A549 treated with RU486 at 1 μM for 4 hours (cell line): ENCODE measurements around the gene MAPK1IP1L. TPM values are rescaled to one million over a fixed set of nuclear protein-coding genes. Genes with fewer than 3 reads are reported as not detected.

ENCODE experiments used
- total RNA-seq: library from RNA; stranded (reverse); fragments of 200-300 nt; extraction: Qiagen RNA extraction; gene quantifications from 5 replicates; pipeline ENCODE4 v1.2.3, GENCODE V29; 2022; ENCODE audit warnings: low read depth

The MAPK1IP1L gene
- total RNA-seq = 103 to 120 TPM (median 114 TPM) in 5 replicates

GRCh38 chr14:55051423-55052268 lies at the start of gene MAPK1IP1L:
Gene MAPK1IP1L (plus strand): TSS chr14:55051647. CDS start chr14:55061684, 10,037 bp downstream.

GRCh38 chr14:55026793-55027561 lies 24.5 kb upstream of the MAPK1IP1L start, which contains the start of the genes SOCS4 and WDHD1:
Gene SOCS4 (plus strand): TSS chr14:55027236. CDS start chr14:55043042, 15,806 bp downstream.
Gene WDHD1 (minus strand): TSS chr14:55027099. CDS start chr14:55026787, 312 bp downstream.

Other genes starting within 250 kb of the MAPK1IP1L start
- gene GCH1, start 148.8 kb upstream of the MAPK1IP1L start, total RNA-seq = 1.8 to 3.8 TPM (median 3.4 TPM) in 5 replicates
- gene WDHD1, start 24.5 kb upstream of the MAPK1IP1L start, total RNA-seq = 7.7 to 13.5 TPM (median 12.8 TPM) in 5 replicates
- 4.6 to 9.7 TPM (median 9.1 TPM) in 5 replicates for gene SOCS4, start 24.4 kb upstream of the MAPK1IP1L start, total RNA-seq
- gene LGALS3, start 77.6 kb downstream of the MAPK1IP1L start, total RNA-seq = 150 to 195 TPM (median 179 TPM) in 5 replicates
- 19.2 to 42.0 TPM (median 33.7 TPM) in 5 replicates for gene DLGAP5, start 139.9 kb downstream of the MAPK1IP1L start, total RNA-seq
- gene FBXO34, start 219.8 kb downstream of the MAPK1IP1L start, total RNA-seq = 10.9 to 16.3 TPM (median 14.8 TPM) in 5 replicates